GM21723 (cell line): Measurements from ENCODE around the gene SLC13A2.

Experiments
- ATAC-seq: cut with Tn5 transposase; IDR thresholded peaks from one replicate; pipeline ENCODE4 v1.9.1; 2021; ENCODE audit warnings: mild to moderate bottlenecking, moderate library complexity; ENCODE audit not compliant: unreplicated experiment

The SLC13A2 gene

GRCh38 chr17:28532050-28532960, 58.9 kb downstream of the SLC13A2 start:
- ATAC-seq, result no peak

- no peak for ATAC-seq
Measured at GRCh38 chr17:28533091-28533807, 59.8 kb downstream of the SLC13A2 start.

GRCh38 chr17:28534740-28535375, 61.4 kb downstream of the SLC13A2 start:
- ATAC-seq, result no peak

- no peak for ATAC-seq
Measured at GRCh38 chr17:28536532-28537218, 63.2 kb downstream of the SLC13A2 start.

DNA sequence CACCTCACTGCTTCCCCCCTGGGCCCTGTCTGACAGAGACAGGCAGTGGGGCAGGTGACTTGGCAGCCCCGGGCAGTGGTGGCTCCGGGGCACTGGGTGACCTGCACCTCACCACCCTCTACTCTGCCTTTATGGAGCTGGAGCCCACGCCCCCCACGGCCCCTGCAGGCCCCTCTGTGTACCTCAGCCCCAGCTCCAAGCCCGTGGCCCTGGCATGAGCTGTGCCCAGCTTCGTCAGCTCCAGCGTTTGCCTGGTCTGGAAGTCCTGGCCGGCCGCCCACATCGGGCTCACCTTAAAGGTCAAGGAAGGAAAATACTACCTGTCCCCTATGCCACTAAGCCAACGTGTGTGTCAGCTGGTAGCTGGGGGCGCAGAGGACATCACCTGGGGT, 63.8 kb downstream of the SLC13A2 start:
- ATAC-seq, result no peak

- no peak for ATAC-seq
Measured at GRCh38 chr17:28538296-28538895, 65.0 kb downstream of the SLC13A2 start.

DNA sequence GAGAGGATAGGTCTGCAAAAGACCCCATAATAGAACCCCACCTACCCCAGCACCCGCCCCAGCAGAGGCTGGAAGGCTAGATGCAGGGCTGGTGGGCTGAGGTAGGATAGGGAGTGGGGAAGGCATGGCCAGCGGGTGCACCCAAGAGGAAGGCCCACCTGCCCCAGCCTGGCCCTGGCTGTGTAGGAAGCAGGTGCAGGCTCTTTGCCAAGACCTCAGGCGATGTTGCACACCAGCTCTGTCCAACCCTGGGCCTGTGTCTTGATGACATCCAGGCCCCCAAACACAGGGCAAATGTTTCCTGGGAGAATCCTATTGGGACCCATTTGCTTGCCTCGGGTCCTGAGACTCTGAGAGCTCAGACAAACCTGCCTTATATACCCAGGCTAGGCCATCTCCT, 66.8 kb downstream of the SLC13A2 start:
- no peak for ATAC-seq

DNA sequence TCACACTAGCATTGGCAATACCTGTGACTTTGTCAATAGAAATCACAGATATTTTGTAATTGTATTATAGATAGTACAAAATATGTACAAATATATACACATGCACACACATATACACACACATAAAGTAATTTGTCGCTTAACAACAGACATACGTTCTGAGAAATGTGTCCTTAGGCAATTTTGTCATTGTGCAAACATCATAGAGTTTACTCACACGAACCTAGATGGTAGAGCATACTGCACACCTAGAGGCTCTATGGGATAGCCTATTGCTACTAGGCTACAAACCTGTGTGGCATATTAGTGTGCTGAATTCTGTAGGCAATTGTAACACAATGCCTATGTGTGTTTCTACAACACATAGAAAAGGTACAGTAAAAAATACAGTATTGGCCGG, 68.0 kb downstream of the SLC13A2 start:
- ATAC-seq, result no peak

GRCh38 chr17:28544402-28545140, 71.1 kb downstream of the SLC13A2 start:
- no peak for ATAC-seq

DNA sequence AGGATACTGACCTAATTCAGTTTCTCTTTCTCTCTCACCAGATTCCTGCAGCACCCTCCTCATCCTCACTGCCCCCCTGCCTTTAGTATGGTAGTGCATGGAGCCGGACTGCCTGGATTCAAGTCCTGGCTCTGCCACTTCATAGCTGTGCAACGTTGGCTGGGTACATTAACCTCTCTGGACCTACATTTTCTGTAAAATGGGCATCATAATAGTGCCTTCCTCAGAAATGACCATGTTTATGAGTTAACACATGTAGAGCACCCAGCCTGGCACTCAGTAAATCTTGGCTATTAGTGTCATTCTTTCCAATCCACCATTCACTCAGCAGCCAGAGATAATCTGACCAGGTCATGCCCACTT, 71.7 kb downstream of the SLC13A2 start:
- ATAC-seq, result no peak

DNA sequence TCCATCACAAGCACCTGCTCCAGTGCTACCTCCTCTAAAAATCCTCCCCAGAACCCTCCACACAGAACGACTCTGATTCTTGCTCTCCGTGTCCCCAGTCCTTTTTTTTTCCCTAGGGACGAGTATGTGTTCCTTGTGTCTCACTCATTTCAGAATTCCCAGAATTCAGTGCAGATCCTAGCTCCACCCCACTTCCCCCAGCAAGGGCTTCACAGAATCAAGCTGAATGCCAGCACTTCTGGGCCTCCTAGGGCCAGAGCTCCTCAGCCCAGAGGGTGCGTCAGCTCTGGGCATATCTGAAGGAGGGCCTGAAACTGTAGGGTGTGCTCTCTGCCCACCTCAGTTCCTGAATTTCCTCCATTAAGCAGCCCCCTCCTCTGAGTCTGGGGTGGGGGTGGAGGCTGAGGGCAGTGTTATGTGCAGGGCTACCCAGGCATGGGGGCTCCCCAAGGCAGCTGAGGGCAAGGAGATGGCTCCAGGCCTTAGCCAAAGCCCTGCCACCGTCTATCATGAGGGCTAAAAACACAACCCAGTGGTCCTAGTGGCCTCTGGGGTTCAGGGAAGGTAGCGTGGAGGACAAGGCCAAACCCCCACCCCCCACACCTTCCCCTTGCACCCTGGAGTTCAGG, 72.5 kb downstream of the SLC13A2 start:
- no peak for ATAC-seq

- ATAC-seq, result no peak
Measured at GRCh38 chr17:28547096-28547622, 73.7 kb downstream of the SLC13A2 start.
